H54 (cell line): ENCODE results near the gene COX15.
A peak's percentile ranks its signal among the peaks of the same experiment; 100 is the strongest.

Experiments used
- DNase-seq: peaks from one replicate; pipeline ENCODE4 v3.0.0; 2011; ENCODE audit warnings: low spot score, mixed read lengths; ENCODE audit not compliant: insufficient read length
- FAIRE-seq: peaks from 3 replicates; lab custom pipeline; 2011; peaks lifted over from hg19 to GRCh38; lab: Jason Lieb, UNC
- POLR2A ChIP-seq: IDR thresholded peaks from 2 replicates; pipeline ENCODE4 v1.6.1; 2011; ENCODE audit warnings: low read depth, mild to moderate bottlenecking, low read length

COX15 gene

GRCh38 chr10:99720387-99720786 lies 11.5 kb downstream of the COX15 start:
- TF ChIP-seq POLR2A, result no peak
- FAIRE-seq (no peak), DNase-seq (no peak)

DNA sequence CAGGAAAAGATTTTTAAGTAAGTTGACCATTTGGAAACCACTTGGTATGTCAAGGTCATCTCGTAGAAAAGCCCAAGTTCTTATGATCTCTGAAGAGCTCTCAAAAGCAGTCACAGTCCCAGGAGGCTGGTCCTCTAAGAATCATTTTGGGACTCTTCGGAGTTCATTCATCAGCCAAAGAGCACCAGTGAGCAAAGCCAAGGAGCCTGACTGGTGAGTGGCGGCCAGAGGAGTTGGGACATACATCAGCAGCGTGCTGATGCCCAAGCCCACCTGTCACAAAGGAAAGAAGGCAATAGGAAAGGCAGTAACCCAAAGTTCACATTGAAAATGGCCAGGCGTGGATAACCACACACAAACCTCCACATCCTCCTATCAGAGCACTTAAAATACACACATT lies 17.5 kb downstream of the COX15 start:
- FAIRE-seq (no peak), DNase-seq (no peak)
- no peak for TF ChIP-seq POLR2A

DNA sequence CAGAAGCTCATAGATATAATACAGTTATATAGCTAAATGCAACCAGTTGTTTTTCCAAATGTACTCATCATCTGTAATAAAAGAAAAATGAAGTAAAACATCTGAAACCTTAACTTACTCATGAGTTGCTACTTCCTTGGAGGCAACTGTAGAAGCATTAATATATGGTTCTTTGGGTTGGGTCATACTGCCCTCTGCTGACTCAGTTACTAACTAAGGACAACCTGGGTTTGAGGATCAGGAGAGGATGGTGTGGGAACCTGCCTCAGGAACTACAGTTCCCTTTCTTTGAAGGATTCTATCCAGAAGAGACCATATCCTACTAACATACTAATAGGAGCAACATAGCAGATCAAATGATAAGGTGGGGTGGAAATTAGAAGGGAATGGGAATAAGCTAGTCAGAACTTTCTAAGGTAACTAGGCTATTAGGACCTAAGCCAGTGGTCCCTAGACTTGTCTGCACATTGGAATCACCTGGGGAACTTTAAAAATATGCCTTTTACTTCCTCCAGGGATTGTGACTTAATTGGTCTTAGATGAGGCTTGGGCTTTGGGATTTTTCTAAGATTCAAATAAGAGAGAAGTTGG lies 20.7 kb downstream of the COX15 start:
- FAIRE-seq (peak; percentile 95), DNase-seq (peak; percentile 8)
- TF ChIP-seq POLR2A, result no peak

DNA sequence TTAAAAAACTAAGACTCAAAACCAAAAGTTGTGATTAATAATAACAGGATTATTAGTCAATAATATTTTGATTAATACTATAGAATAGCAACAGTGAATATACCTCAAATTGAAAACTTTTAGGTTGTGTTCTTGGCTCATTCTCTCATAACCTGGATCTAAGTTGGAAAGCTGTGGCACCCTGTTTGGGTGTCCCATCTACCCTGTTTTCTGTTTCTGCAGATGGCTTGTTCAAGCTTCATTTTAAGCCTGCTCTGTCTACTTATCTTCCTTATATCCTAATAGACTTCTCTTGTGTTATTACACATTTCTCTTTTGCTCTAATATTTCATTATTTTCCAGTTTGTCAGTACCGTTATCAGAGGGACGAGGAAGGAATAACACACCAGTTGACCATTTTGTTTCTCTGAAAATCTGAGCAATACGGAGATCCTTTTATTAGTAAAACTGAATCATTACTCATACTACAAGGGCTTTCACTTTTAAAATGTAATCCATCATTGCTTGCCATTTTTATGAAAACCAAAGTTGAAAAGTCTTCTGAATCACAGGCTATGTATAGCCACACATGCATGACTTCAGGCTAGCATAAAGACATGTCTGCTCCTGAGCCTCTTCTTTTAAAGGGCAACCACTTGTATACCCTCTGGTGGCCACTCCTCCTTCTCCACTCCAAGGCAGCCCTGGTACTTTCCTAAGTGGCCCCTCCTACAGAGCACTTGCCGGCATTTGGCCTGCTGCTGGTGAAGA lies 22.3 kb downstream of the COX15 start:
- DNase-seq (no peak), FAIRE-seq (no peak)
- no peak for TF ChIP-seq POLR2A

DNA sequence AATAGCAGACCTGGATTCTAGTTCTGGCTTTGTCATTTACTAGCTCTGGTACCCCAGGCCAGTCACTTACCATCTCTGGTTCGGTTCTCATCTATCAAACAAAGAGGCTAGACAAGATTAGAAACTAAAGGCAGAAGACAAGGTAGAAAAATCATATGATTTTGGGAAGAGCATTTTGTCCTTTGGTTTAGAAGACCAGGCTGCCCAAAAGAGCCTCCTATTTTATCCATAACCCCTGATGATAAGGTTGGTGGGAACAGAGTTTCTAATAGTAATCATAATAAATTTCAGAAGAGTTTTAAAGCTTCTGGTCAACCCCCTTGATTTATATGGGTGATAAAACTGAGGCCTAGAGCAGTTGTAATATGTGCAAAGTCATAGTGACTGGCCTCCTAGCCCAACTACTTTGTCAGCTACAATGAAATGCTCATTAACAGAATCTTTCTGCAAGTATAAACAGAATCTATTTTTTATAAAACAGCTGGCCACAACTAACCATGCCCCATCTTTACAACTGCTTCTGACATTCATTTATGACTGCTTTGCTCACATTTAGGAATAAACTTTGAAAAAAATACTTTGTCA lies 23.4 kb downstream of the COX15 start:
- FAIRE-seq (no peak), DNase-seq (no peak)
- TF ChIP-seq POLR2A, result no peak

- no peak for FAIRE-seq
- DNase-seq, result no peak
- no peak for TF ChIP-seq POLR2A
These were observed 31.3 kb downstream of the COX15 start for GRCh38 chr10:99700649-99701048.

- TF ChIP-seq POLR2A, result no peak
- FAIRE-seq, result no peak
- DNase-seq, result no peak
These were observed 33.3 kb downstream of the COX15 start for GRCh38 chr10:99698504-99699080.

- FAIRE-seq (no peak), DNase-seq (no peak)
- no peak for TF ChIP-seq POLR2A
These were observed 36.2 kb downstream of the COX15 start for GRCh38 chr10:99695761-99696160.

DNA sequence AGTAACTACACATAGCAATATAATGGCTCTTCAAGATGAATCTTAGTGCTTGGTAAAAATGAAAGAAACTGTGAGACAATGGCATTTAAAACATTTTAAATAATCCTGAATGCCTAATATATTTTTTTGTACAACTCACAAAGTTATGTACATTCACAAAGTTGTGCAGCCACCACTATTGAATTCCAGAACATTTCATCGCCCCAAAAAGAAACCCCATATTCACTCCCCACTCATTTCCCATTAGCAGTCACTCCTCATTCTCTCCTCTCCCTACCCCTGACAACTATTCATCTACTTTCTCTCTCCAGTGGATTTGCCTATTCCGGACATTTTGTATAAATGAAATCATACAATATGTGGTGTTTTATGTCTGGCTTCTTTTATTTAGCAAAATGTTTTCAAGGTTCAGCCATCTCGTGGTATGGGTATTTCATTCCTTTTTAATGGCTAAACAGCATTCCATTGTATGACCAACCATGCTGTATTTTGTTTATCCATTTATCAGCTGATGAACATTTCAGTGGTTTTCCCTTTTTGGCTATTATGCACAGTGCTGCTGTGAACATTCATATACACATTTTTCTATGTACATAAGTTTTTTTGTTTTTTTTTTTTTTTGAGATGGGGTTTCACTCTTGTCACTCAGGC lies 37.9 kb downstream of the COX15 start:
- TF ChIP-seq POLR2A, result no peak
- FAIRE-seq (no peak), DNase-seq (no peak)

GRCh38 chr10:99689461-99689860 lies 42.5 kb downstream of the COX15 start:
- peak; percentile 20 for FAIRE-seq
- TF ChIP-seq POLR2A, result no peak
- no peak for DNase-seq

GRCh38 chr10:99685597-99685967 lies 46.3 kb downstream of the COX15 start:
- FAIRE-seq, result no peak
- no peak for DNase-seq
- TF ChIP-seq POLR2A, result no peak

DNA sequence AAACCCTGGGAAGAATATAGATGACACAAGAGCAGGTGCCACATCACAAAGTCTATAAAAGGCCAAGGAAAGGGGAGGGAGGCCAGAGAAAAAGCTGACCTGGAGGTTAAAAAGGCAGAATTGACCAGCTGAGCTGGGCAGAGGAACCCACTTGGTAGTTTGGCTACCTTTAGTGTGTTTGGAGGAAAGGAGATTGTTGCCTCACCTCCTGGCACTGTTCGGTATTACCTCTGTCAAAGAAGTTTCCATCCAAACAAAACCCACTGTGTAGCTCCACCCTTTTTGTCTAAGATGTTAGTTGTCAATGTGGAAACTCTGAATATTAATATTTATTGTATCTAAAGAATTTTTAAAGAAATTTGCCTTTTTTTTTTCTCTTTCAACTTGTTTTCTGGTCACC lies 49.2 kb downstream of the COX15 start:
- no peak for FAIRE-seq
- DNase-seq, result no peak
- TF ChIP-seq POLR2A, result no peak
